HG03558 (cell line): Measurements from ENCODE around the gene KDSR.

Experiments
- ATAC-seq: cut with Tn5 transposase; IDR thresholded peaks from one replicate; pipeline ENCODE4 v1.9.1; 2021; ENCODE audit warnings: moderate number of reproducible peaks; ENCODE audit not compliant: unreplicated experiment; ENCODE audit errors: extremely low read depth

KDSR gene

DNA sequence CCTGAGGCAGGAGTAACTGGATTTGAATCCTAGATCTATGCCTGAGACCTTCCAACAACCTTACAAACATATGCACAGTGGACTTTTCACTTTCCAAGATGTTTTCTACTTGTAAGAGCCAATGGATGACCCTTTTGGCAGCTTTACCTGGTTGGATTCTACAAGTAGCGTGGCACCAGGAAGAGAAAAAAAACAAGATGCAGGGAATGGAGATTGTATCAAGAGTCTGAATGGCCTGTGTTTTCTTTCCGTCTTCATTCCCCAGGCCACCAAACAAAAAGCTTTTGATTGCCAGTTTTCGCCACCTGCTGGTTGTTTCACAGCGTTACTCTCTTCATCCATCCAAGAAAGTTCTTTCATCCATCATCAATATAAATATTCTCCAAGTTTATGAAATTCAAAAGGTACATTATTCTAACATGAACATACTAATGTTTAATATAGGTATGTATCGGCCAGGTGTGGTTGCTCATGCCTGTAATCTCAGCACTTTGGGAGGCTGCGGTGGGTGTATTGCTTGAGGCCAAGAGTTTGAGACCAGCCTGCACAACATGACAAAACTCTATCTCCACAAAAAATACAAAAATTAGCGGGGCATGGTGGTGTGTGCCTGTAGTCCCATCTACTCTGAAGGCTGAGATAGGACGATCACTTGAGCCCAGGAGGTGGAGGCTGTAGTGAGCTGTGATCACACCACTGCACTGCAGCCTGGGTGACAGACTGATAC, 43.9 kb downstream of the KDSR start:
- no peak for ATAC-seq

- no peak for ATAC-seq
Observed at GRCh38 chr18:63322206-63322605, 44.8 kb downstream of the KDSR start.

GRCh38 chr18:63321291-63321690, 45.7 kb downstream of the KDSR start:
- no peak for ATAC-seq

DNA sequence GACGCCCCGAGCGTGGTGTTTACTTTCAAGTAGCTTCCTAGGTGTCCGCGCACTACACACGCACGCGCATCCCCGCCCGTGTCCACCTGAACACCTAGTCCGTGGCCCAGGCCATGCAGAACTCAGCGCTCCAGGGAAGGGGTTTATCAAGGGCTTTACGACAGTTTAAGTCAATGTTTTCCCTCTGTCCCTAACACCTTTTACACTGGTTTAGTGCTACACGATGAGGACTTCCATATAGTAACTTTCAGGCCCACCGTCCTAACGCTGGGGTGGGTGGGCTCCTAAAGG, 46.1 kb downstream of the KDSR start:
- no peak for ATAC-seq

DNA sequence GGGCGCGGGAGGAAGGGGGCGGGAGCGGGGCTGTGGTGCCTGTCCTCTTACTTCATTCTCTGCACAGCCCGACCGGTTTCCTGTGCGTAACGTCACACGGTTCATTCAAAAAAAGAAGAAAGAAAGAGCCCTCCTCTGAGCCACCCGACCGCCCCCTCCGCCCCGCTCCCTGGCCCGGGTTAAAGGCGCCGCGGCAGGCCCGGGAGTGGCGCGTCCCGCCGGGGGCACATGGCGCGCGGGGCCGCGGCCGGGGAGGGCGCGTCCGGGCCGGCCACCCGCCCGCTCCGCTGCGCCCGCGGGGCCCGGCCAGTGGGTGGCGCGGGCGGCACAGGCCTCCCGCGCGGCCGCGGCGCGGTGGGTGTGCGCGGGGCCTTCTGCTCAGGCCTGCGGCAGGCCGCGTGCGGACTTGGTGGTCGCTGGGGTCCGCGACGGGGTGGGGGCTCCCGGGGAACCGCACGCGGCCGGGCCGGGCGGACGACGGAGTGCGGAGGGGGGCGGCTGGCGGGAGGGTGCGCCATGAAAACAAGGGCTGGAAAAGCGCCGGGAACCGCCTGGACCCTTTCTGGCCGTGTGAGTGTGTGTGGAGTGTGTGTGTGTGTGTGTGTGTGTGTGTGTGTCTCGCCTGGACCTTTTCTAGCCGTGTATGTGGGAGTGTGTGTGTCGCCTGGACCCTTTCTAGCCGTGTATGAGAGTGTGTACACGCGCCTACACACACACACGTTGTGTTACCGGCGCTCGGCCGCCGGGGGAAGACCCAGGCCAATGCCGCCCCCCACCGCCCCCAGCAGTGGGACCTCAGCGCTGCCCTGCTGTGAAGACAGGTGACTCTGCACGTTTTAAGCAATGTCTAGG, 46.7 kb downstream of the KDSR start:
- peak; percentile 28 for ATAC-seq

GRCh38 chr18:63319383-63320122, 47.5 kb downstream of the KDSR start, which contains the start of gene BCL2:
BCL2 (minus strand) TSS chr18:63319769.
- peak; percentile 1 for ATAC-seq

DNA sequence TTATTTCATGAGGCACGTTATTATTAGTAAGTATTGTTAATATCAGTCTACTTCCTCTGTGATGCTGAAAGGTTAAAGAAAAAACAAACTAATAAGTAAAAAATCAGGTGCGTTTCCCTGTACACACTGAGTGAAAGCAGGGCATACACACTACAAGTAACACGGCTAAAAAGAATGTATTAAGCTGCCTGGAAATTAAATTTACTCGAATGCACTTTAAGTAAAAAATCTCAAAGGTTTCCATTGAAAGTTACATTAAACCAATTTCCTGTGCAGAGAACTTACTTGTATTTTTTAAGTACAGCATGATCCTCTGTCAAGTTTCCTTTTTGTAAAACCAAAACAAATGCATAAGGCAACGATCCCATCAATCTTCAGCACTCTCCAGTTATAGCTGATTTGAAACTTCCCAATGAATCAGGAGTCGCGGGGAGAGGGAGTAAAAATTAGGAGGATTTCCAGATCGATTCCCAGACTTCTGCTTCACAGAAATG, 48.1 kb downstream of the KDSR start:
- no peak for ATAC-seq

- peak; percentile 25 for ATAC-seq
Observed at GRCh38 chr18:63317982-63318888, 48.8 kb downstream of the KDSR start.

- ATAC-seq = no peak
Observed at GRCh38 chr18:63317556-63317946, 49.5 kb downstream of the KDSR start.

DNA sequence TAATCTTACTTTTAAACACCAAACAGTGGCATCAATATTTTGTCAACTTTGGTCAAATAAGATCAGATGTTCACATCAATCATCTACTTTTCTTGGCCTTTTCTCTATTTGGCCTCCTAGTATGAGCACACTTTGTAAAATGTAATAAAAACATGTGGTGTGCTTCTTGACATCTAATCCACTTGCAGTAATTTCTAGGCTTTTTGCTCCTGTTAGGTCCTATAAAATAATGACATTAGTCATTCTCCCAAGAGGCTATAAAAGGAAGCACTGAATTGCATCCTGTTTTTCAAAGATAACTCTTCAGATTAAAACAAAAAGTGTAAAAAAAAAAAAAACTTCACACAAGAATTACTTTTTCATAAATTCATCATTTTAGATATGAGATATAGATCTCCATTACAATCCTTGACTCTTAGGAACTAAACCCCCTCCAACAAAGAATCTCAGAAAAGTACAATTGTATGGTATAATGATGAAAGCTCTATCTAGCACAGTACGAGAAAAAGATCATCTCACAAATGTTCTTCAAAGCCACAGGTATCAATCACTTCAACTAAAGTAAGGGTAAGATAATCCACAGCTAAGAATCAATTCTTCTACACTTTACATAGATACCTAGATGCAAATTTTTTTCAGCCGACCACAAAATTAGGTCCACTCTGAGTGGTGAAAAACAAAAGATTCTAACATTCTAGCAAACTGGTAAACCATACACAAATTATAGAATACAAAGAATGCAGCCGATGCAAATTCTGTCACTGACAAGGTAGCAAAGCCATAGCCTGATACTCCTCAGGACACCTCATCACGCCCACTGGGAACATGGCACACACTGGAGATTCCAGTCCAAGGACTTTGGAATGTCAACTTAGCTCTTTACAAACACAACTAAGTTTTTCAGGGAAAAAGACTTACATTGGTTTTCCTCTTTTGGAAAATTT, 50.1 kb downstream of the KDSR start:
- no peak for ATAC-seq

GRCh38 chr18:63315876-63316275, 51.1 kb downstream of the KDSR start:
- ATAC-seq = no peak

DNA sequence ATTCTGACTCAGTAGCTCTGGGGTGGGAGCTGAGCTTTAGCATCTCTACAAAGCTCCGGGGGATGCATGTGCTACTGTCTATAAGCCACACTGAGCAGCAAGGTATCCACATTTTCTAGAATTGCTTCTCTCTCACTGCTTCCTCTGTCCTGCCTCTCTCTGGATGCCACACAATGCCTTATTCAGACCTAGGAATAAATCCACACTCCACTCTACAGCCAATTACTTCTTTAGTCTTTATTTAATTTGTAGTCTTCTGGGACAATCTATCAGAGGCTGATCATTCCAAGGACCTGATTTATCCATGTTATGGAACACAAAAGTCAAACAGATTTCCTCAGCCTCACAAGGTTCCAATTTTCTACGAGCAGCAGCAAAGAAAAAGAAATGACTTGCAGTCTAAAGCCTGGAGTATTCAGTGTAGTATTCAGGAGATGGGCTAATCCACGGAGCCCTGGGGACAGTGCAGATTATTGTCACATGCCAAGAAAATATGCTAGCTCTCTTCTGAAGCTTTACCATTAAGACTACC, 51.8 kb downstream of the KDSR start:
- no peak for ATAC-seq

DNA sequence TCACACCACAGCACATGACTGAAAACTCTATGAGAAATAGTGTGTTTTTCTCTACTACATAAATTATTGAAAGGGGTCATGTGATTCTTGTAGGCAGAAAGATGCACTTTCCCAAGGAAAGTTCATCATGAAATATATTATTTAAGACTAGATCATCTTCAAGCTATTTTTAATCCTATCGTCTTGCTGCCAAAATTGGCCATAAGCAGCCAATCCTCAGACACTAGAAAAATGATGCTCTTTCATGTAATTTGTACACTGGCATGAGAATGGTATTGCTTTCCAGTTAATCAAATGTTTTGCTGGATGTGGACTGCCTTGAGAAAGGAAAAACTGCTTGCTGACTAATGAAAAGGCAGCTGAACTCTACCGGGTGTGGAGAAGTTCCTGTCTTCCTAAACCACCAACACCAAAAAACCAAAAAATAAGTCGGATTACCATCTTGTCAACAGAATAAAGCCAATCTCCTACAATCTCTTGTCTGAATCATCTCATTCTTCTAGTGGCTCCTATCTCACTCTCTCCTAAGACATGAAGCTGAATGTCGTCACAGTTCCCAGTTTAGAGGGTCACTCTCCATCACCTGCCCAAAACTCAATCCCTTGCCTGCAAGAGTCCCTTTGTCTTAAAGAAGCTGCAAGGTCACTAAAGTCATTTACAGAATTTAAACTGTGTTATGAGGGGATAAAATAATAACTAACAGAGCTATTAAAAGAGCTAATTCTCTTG, 52.8 kb downstream of the KDSR start:
- no peak for ATAC-seq

DNA sequence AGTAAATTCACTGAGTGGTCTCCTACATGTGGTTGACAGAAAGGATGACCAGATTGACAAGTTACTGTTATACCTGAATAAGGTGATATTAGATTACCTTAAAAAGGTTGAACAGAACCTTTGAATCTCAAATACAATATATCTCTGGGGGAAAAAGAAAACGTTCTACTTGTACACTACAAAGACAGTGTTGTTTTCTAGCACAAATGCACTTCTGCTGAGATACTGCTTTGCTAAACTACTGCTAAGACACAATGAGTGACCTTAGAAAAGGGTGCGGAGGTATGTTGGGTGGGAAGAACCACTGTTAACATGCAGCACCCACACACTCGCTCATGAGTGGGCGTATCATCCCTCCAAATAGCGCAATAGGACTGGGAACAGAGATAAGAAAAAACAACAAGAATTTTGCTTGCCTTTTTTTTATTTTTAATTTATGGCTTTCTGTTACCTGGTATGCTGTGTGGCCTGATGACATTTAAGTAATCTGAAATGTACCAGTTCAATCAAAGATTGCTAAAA, 53.5 kb downstream of the KDSR start:
- no peak for ATAC-seq

GRCh38 chr18:63312737-63313395, 54.1 kb downstream of the KDSR start:
- no peak for ATAC-seq

DNA sequence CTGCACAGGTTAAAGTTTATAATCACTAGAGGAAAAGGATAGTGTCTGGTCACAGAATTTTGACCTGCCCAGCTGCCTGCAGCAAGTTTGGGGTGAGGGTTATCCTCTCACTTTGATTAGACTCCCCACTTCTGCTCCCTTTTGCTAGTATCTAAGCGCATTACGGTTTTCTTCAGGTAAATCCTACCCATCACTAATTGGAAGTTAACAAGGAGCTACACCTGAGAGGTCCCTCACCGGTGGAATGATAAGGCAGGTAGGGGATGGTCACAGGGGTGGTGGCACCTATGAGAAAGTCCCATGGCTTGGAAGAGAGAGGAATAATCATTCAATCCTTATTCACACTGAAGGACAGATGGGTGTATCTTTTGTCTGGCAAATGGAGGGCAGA, 55.0 kb downstream of the KDSR start:
- no peak for ATAC-seq
